GM21619 (cell line): Measurements from ENCODE around the gene SLC25A12.

Source experiments
- ATAC-seq: cut with Tn5 transposase; IDR thresholded peaks from one replicate; pipeline ENCODE4 v1.9.1; 2021; ENCODE audit not compliant: unreplicated experiment

The SLC25A12 gene

GRCh38 chr2:171735991-171736710, 157.9 kb downstream of the SLC25A12 start:
- no peak for ATAC-seq
